Left renal pelvis (tissue), 4 donors: ENCODE results near the gene FRMPD4. TPM values are rescaled to one million over a fixed set of nuclear protein-coding genes. Genes with fewer than 3 reads are reported as not detected.

Experiments
- DNase-seq, 4 donors: peaks; one replicate each; pipeline ENCODE4 v3.0.0-alpha.2; 2013; ENCODE audit warnings: low read depth in 4 of 4, low spot score in 3 of 4
- polyA plus RNA-seq, 4 donors: library from polyadenylated mRNA; unstranded; fragments of 120-200 nt; gene quantifications; one replicate each; pipeline ENCODE4 v1.2.1, GENCODE V29; 2013; ENCODE audit not compliant: insufficient read length in 4 of 4

FRMPD4 gene
- polyA plus RNA-seq, 4 donors, result 0.09 to 0.34 (median 0.15) TPM

DNA sequence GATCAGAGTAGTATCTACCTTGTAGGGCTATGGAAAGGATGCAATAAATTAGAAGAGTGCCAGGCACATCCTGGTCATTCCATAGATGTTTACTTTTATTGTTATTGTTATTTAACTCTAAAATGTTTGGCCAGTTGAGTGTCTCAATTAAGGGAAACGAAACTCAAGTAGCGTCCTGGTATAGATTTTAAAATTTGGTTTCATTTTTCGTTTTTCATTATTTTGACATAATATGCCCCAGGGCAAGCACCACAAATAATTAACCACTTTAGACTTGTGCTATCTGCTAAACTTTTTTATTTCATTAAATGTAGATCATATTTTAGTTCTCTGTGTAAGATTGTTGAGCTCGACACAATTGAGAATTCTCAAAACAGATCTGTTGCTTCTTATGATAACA is 473.2 kb downstream of the FRMPD4 start:
- no peak for DNase-seq

GRCh38 chrX:12614266-12614665 is 476.0 kb downstream of the FRMPD4 start:
- no peak for DNase-seq

DNA sequence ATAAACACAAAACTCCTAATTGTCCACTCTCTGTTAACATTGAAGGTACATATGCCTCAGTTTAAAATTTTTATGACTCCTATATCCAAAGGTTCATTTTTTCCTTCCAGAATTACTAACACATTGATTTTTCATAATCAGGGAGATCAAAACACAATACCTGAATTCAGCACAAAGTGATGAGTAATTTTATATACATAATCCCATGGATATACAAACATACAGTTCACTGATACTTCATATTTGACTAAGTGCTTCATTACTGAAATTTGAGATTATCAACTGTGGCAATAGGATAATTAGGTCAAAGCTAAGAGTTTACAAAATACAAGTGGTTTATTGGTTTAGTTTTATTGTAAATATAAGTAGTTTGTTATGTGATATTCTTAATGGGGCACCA is 476.8 kb downstream of the FRMPD4 start:
- DNase-seq, result no peak

DNA sequence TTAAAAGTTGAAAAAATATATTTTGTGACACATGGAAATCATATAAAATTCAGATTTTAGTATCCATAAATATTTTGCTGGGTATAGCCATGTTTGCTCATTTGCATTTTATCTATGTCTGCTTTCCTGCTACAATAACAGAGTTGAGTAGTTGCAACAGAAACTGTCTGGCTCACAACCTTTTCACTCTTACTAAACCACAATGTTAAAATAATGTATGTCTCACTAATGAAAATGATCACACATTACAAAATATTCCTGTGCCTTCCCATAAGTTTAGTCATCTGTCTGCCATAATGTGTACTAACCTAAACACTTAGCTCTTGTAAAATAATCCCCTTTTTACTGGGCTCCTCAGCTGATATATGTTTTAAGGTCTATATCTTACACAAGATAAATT is 479.0 kb downstream of the FRMPD4 start:
- no peak for DNase-seq

DNA sequence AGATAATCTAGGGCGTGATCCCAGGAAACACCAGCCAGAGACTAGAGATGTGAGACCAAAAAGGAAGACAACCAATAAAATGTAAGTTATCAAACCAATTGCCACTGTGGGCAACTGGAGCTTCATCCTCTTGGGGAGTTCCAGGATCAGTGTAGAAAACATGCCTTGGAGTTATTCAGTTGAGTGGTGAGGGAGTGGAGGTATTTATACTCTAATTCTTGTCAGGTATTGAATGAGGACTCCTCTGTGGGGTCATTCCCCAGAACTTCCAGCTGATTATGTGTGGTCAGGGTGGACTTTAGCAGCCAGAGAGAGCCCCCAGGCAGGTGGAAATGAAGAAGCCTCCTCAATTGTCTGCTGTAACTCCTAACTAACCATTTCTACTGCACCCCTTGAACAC is 509.0 kb downstream of the FRMPD4 start:
- no peak for DNase-seq

- no peak for DNase-seq
Measured at GRCh38 chrX:12648995-12649394, 510.7 kb downstream of the FRMPD4 start.

- DNase-seq, result no peak
Measured at GRCh38 chrX:12657433-12657832, 519.2 kb downstream of the FRMPD4 start.

GRCh38 chrX:12657881-12658280 is 519.6 kb downstream of the FRMPD4 start:
- DNase-seq, result no peak

GRCh38 chrX:12661464-12661863 is 523.2 kb downstream of the FRMPD4 start:
- DNase-seq, result no peak

DNA sequence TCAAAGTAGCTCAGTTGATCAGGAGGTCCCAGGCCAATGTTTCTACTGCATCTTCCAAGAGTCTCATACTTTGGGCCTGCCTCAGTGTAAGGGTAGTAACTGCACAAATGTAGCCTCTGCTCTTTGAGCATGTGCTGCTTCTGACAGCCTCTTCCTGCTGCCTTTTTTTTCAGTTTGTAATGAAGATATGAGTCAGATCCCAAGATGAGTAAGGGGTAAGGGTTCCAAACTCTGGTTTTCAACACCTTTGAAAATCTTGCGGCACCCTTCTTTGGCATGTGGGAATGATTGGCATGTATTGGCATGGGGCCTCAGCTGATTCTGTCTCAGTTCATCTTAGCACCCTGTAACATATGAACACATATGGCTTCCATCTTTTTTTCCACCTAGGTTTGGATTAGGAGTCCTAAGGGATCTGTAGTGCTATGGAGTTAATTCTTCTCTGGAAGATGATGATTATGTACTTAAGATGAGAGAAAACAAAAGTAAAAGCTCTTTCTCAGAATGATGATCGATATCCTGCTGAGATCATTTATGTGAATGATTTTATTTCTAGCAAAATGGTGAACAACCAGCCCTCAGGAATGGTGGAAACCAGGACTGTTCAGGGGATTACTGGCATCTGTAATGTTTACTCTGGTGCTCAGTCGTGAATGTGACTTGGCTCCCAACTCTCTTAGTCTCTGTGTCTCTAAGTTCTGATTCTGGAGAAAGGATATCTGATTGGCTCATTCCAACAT is 534.3 kb downstream of the FRMPD4 start:
- DNase-seq, result no peak

DNA sequence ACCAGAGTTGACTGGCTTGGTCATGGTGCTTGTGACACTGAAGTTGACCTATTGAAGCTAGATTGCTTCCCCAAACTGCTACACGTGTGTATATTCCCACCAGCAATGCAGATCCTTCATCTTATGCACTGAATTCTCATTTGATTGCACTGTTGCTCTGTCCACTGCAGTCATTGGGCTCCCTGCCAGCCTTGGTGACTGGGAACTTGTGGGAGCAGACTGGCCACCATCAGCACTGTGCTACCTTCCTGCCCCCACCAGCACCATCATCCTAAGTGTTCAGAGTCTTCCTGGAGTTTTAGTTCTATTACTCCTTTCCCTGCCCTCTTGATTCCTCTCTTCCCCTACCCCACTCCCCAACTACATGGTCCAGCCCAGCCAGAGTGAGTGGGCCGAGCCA is 535.2 kb downstream of the FRMPD4 start:
- no peak for DNase-seq

DNA sequence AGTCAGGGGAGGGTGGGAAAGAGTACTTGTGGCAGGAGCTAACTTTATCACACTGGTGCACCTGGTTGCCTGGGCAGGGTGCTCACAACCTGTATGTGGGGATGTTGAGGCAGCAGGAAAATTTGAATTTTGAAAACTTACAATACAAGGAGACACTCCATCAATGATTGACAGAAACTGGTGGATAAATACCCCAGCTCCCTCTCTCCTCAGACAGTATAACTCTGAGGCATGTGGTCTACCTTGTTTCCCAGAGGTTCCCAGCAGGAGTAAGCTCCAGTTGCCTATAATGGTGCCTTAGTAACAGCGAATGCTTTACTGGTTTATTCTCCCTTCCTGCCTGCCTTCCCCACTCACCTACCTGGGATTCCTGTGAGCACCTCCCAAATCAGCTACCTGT is 541.2 kb downstream of the FRMPD4 start:
- no peak for DNase-seq

DNA sequence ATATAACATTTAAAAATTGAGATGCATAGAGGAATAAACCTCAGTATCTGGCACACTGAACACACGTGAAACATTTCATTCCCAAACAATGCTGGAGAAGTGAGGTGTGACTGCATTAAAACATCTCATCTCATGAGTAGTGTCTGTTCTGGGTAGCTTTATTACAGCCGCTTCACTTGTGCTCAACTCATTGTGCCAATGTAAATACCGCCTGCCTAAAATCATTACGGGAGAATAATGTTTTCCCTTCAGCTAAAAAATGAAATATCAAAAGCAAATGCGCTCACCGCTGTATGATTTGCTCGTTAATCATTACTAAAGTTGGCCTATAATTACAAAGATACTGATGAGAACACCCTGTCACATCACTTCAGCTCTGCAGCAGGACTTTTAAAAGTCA is 542.8 kb downstream of the FRMPD4 start:
- DNase-seq, result no peak

DNA sequence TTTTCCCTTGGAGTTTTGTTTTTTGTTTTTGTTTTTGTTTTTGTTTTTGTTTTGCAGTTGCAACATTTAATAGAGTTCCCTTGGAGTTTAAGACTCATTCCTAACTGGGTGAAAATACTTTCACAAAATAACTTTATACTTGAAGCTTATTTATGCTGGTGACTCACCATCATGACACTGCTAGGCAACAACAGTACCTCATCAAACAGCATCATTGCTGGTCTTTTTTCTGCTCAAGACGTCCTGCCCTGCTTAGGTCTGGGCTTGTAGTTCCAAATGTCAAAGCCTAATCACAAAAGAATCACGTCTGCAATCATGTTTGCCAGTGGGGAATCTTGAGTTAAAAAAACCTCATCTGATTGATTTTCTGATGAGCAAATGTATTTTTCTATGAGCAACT is 547.3 kb downstream of the FRMPD4 start:
- DNase-seq, result no peak

GRCh38 chrX:12686331-12686730 is 548.1 kb downstream of the FRMPD4 start:
- DNase-seq, result no peak

DNA sequence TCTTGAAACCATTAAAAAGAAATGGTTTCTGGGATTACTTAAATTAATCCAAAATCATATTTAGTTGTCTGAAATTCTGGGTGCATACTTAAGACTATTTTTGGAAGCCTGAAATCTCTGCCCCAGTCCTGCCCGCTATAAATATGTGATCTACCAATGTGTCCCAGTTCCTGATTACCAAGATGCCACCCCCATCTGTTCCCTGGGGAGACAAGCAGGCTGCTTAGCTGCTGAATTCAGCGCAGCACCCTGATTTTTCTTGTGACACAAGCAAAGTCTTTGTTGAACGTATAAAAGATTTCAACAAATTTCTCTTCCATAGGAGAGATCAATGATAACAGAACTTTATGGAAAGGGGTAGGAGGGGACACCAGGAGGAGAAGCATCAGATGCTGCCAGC is 552.4 kb downstream of the FRMPD4 start:
- no peak for DNase-seq

- no peak for DNase-seq
Measured at GRCh38 chrX:12693754-12694153, 555.5 kb downstream of the FRMPD4 start.

GRCh38 chrX:12700745-12701144 is 562.5 kb downstream of the FRMPD4 start:
- no peak for DNase-seq

DNA sequence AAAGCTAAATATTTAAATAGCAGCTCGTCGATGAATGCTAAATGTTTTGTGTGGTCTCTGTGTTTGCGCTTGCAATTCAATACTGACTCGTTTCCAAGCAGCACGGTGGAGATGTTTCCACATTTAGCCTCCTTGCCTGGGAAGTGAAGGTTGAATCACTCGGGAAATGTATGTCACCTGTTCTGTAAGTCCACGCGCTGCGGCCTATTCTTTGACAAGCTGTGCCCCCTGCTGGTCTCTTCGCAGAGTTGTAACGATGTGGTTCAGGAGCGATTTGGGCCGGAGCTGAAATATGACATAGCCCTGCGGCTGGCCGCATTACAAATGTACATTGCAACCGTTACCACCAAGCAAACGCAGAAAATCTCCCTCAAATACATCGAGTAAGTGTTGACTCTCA is 563.4 kb downstream of the FRMPD4 start:
- peak in 3 of 4 donors; percentile 12 to 32 (median 14) for DNase-seq

GRCh38 chrX:12702509-12703091 is 564.3 kb downstream of the FRMPD4 start:
- DNase-seq, result no peak

- DNase-seq, result no peak
Measured at GRCh38 chrX:12704706-12705105, 566.4 kb downstream of the FRMPD4 start.

DNA sequence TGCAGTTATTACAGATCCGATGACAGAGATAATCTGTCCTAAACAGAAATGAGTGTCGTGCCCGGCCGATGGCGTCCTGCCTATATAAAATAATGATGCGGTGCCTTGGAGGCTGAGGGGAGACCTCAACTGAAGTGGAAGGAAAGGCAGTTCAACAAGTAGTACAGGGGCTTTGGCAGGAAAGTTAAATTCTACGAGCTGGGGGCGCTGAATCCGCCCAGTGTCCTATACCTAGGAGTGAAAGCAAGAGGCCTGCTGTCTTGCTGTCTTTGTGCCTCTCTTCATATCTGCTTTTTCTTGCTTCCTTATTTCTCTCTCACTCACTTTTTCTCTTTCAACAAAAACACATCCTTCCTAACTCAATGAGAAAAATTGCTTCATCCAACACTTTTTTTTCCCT is 570.8 kb downstream of the FRMPD4 start:
- DNase-seq, result no peak
